Activated naive CD8-positive, alpha-beta T cell treated with anti-CD3 and anti-CD28 coated beads, Interleukin-2, amount 10 ng/mL, durations not matched to agents 7 days and 5 days (primary cell): ENCODE data around the gene B3GNT2. TPM values are rescaled to one million over a fixed set of nuclear protein-coding genes. Genes with fewer than 3 reads are reported as not detected.
A peak's percentile ranks its signal among the peaks of the same experiment; 100 is the strongest.

Experiments
- ATAC-seq: fragments of 150-1000 bp; cut with Tn5 transposase; one replicate; pipeline ENCODE4 v1.10.0; 2021; ENCODE audit warnings: low read depth, moderate library complexity
- POLR2A ChIA-PET: fragments of 350-600 bp; sonication (Branson Sonifier 250); formaldehyde crosslinking; loops from one replicate; lab custom pipeline; 2021; ENCODE audit warnings: antibody characterized with exemption; lab: Charles Lee
- DNase-seq: peaks from one replicate; pipeline ENCODE4 v3.0.0; 2021
- H3K27ac Mint-ChIP-seq: one replicate; pipeline ENCODE4 v1.8.0; 2022; ENCODE audit warnings: mild to moderate bottlenecking, mixed read lengths
- H3K27me3 Mint-ChIP-seq: one replicate; pipeline ENCODE4 v1.8.0; 2022; ENCODE audit warnings: mild to moderate bottlenecking, moderate library complexity, mixed read lengths
- H3K36me3 Mint-ChIP-seq: one replicate; pipeline ENCODE4 v1.8.0; 2021; ENCODE audit warnings: mild to moderate bottlenecking, mixed read lengths
- H3K4me1 Mint-ChIP-seq: one replicate; pipeline ENCODE4 v1.8.0; 2021; ENCODE audit warnings: mixed read lengths
- H3K4me3 Mint-ChIP-seq: one replicate; pipeline ENCODE4 v1.8.0; 2022; ENCODE audit warnings: mild to moderate bottlenecking, moderate library complexity, mixed read lengths
- H3K9me3 Mint-ChIP-seq: one replicate; pipeline ENCODE4 v1.8.0; 2021; ENCODE audit warnings: mixed read lengths
- total RNA-seq, 2 experiments: library from RNA; stranded (reverse); gene quantifications; one replicate each; pipeline ENCODE4 v1.2.3, GENCODE V29; 2021

The B3GNT2 gene
- total RNA-seq, 2 experiments from 2014 or later, result 45.5 to 46.0 TPM

- H3K36me3 Mint-ChIP-seq, result peaks cover 42% of the 10 kb centered on the region
- POLR2A ChIA-PET, result interaction anchor here (1.1 to 1.6 kb wide), 2 partner anchors 9 to 17 kb away, joined by 4 to 5 read pairs; no protein-coding TSS in a partner anchor
- H3K9me3 Mint-ChIP-seq, result no peaks in the 10 kb centered on the region
- peaks cover 71% of the 10 kb centered on the region for H3K4me1 Mint-ChIP-seq
- no peak for ATAC-seq
- no peak overlapping the region for H3K4me3 Mint-ChIP-seq
- H3K27ac Mint-ChIP-seq, result peak overlapping the region; percentile 3
- no peaks in the 10 kb centered on the region for H3K27me3 Mint-ChIP-seq
- DNase-seq, result no peak
These were observed 22.1 kb downstream of the B3GNT2 start for GRCh38 chr2:62217970-62218369.

GRCh38 chr2:62219407-62220159 is 23.7 kb downstream of the B3GNT2 start:
- Mint-ChIP-seq H3K4me1 (peaks cover 68% of the 10 kb centered on the region), H3K9me3 (no peaks in the 10 kb centered on the region), H3K36me3 (peaks cover 47% of the 10 kb centered on the region), H3K27me3 (no peaks in the 10 kb centered on the region), H3K27ac (peak overlapping the region; percentile 70), H3K4me3 (peak overlapping the region; percentile 35)
- ATAC-seq, result peak; percentile 40
- DNase-seq, result no peak
- POLR2A ChIA-PET, result interaction anchor here (1.4 kb wide), 1 partner anchor 11 kb away, joined by 5 read pairs; no protein-coding TSS in a partner anchor

- Mint-ChIP-seq H3K36me3 (peaks cover 60% of the 10 kb centered on the region), H3K4me3 (no peak overlapping the region), H3K4me1 (peaks cover 65% of the 10 kb centered on the region), H3K27me3 (no peaks in the 10 kb centered on the region), H3K9me3 (no peaks in the 10 kb centered on the region), H3K27ac (peak overlapping the region; percentile 62)
- ATAC-seq, result no peak
- POLR2A ChIA-PET, result interaction anchor here (1.4 kb wide), 1 partner anchor 12 kb away, joined by 5 read pairs; no protein-coding TSS in a partner anchor
- DNase-seq, result no peak
These were observed 25.2 kb downstream of the B3GNT2 start for GRCh38 chr2:62221141-62221540.

GRCh38 chr2:62222171-62222570 is 26.3 kb downstream of the B3GNT2 start:
- Mint-ChIP-seq H3K27me3 (no peaks in the 10 kb centered on the region), H3K36me3 (peaks cover 60% of the 10 kb centered on the region), H3K4me3 (peak overlapping the region; percentile 20), H3K27ac (peak overlapping the region; percentile 81), H3K4me1 (peaks cover 58% of the 10 kb centered on the region), H3K9me3 (no peaks in the 10 kb centered on the region)
- POLR2A ChIA-PET, result no interaction called here
- ATAC-seq, result no peak
- no peak for DNase-seq

- DNase-seq, result no peak
- peak overlapping the region; percentile 20 for H3K4me3 Mint-ChIP-seq
- no peaks in the 10 kb centered on the region for H3K9me3 Mint-ChIP-seq
These were observed 26.8 kb downstream of the B3GNT2 start for GRCh38 chr2:62222674-62223073.

GRCh38 chr2:62224976-62225375 is 29.1 kb downstream of the B3GNT2 start:
- Mint-ChIP-seq H3K27me3 (no peaks in the 10 kb centered on the region), H3K9me3 (no peaks in the 10 kb centered on the region), H3K4me3 (no peak overlapping the region), H3K4me1 (peaks cover 51% of the 10 kb centered on the region), H3K36me3 (peaks cover 52% of the 10 kb centered on the region), H3K27ac (no peak overlapping the region)
- DNase-seq, result no peak
- POLR2A ChIA-PET, result no interaction called here
- ATAC-seq, result no peak

More at GRCh38 chr2:62222674-62223073, 26.8 kb downstream of the B3GNT2 start:
- peaks cover 60% of the 10 kb centered on the region for H3K4me1 Mint-ChIP-seq
- no peaks in the 10 kb centered on the region for H3K27me3 Mint-ChIP-seq
- H3K36me3 Mint-ChIP-seq, result peaks cover 63% of the 10 kb centered on the region
- ATAC-seq, result peak; percentile 68
- POLR2A ChIA-PET, result no interaction called here
- H3K27ac Mint-ChIP-seq, result peak overlapping the region; percentile 81

- peaks cover 37% of the 10 kb centered on the region for H3K36me3 Mint-ChIP-seq
- POLR2A ChIA-PET, result interaction anchor here (0.8 to 1.1 kb wide), 2 partner anchors 9 to 11 kb away, joined by 3 to 5 read pairs; no protein-coding TSS in a partner anchor
- DNase-seq (no peak), ATAC-seq (no peak)
- peaks cover 33% of the 10 kb centered on the region for H3K4me1 Mint-ChIP-seq
- H3K9me3 Mint-ChIP-seq, result no peaks in the 10 kb centered on the region
- H3K27me3 Mint-ChIP-seq, result no peaks in the 10 kb centered on the region
- no peak overlapping the region for H3K4me3 Mint-ChIP-seq
- peak overlapping the region; percentile 4 for H3K27ac Mint-ChIP-seq
These were observed 31.6 kb downstream of the B3GNT2 start for GRCh38 chr2:62227386-62228075.

- ATAC-seq, result peak; percentile 16
- POLR2A ChIA-PET, result interaction anchor here (0.7 kb wide), 1 partner anchor 42 kb away, joined by 4 read pairs; no protein-coding TSS in a partner anchor
- H3K4me3 Mint-ChIP-seq, result no peak overlapping the region
- H3K36me3 Mint-ChIP-seq, result peaks cover 21% of the 10 kb centered on the region
- H3K9me3 Mint-ChIP-seq, result no peaks in the 10 kb centered on the region
- H3K27me3 Mint-ChIP-seq, result no peaks in the 10 kb centered on the region
- DNase-seq, result no peak
- H3K4me1 Mint-ChIP-seq, result peaks cover 19% of the 10 kb centered on the region
- no peak overlapping the region for H3K27ac Mint-ChIP-seq
These were observed 33.2 kb downstream of the B3GNT2 start for GRCh38 chr2:62229082-62229605.

- no peaks in the 10 kb centered on the region for H3K9me3 Mint-ChIP-seq
- no peak for ATAC-seq
- H3K4me1 Mint-ChIP-seq, result peaks cover 16% of the 10 kb centered on the region
- H3K27me3 Mint-ChIP-seq, result no peaks in the 10 kb centered on the region
- peaks cover 7% of the 10 kb centered on the region for H3K36me3 Mint-ChIP-seq
- POLR2A ChIA-PET, result no interaction called here
- no peak overlapping the region for H3K4me3 Mint-ChIP-seq
- DNase-seq, result no peak
- H3K27ac Mint-ChIP-seq, result no peak overlapping the region
These were observed 35.6 kb downstream of the B3GNT2 start for GRCh38 chr2:62231541-62231940.

- ATAC-seq (no peak), DNase-seq (no peak)
- Mint-ChIP-seq H3K4me1 (peaks cover 5% of the 10 kb centered on the region), H3K27me3 (no peaks in the 10 kb centered on the region), H3K36me3 (peaks cover 2% of the 10 kb centered on the region), H3K4me3 (no peak overlapping the region), H3K27ac (no peak overlapping the region), H3K9me3 (no peaks in the 10 kb centered on the region)
- POLR2A ChIA-PET, result no interaction called here
These were observed 39.1 kb downstream of the B3GNT2 start for GRCh38 chr2:62234755-62235655.

GRCh38 chr2:62236499-62236898 is 40.6 kb downstream of the B3GNT2 start:
- DNase-seq, result no peak
- peaks cover 4% of the 10 kb centered on the region for H3K36me3 Mint-ChIP-seq
- H3K9me3 Mint-ChIP-seq, result no peaks in the 10 kb centered on the region
- no peaks in the 10 kb centered on the region for H3K27me3 Mint-ChIP-seq
- ATAC-seq, result no peak
- no peak overlapping the region for H3K4me3 Mint-ChIP-seq
- peak overlapping the region; percentile 18 for H3K27ac Mint-ChIP-seq
- no peaks in the 10 kb centered on the region for H3K4me1 Mint-ChIP-seq
- POLR2A ChIA-PET, result no interaction called here

GRCh38 chr2:62238236-62238635 is 42.3 kb downstream of the B3GNT2 start:
- H3K27me3 Mint-ChIP-seq, result no peaks in the 10 kb centered on the region
- no peak overlapping the region for H3K27ac Mint-ChIP-seq
- no peak for ATAC-seq
- H3K36me3 Mint-ChIP-seq, result peaks cover 4% of the 10 kb centered on the region
- H3K9me3 Mint-ChIP-seq, result no peaks in the 10 kb centered on the region
- H3K4me1 Mint-ChIP-seq, result no peaks in the 10 kb centered on the region
- no peak overlapping the region for H3K4me3 Mint-ChIP-seq
- POLR2A ChIA-PET, result interaction anchor here (1.0 kb wide), 1 partner anchor 11 kb away, joined by 3 read pairs; no protein-coding TSS in a partner anchor
- no peak for DNase-seq
